HG03139 (cell line): ENCODE data around the gene STX1B.
A peak's percentile ranks its signal among the peaks of the same experiment; 100 is the strongest.

Experiments
- ATAC-seq: cut with Tn5 transposase; IDR thresholded peaks from one replicate; pipeline ENCODE4 v1.9.1; 2021; ENCODE audit not compliant: unreplicated experiment

The STX1B gene

DNA sequence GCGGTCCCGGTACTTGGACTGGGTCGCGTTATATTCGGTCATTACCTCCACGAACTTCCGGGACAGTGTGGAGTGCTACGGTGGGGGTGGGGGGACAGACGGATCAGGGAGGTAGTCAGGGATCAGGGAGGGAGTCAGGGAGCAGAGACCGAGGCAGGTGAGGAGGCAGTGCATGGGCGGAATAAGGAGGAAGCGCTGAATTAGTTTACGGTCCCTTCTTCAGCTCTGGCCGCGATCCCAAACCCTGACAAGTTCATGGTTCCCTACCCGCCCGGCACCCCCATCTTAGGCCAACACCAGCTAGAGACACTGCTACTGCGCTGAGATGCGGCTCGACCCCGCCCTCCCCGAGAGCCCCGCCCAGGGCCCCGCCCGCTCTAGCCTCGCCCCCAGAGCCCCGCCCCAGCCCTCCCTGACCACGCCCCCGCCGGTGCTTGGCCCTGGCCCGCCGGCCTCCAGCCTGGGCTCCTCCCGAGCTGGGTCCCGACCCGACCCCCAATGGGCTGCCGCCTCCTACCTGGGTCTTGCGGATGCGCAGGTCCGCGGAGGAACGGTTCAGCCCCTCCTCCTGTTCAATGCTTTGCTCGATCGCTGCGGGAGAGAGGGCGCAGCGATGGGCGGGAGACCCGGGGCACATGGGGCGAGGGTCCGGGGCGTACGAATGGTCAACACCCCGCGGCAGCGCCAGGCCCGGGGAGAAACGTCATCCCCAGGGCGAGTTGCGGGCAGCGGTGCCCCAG lies 13.3 kb downstream of the STX1B start:
- ATAC-seq = peak; percentile 79

GRCh38 chr16:30996324-30996984 lies 14.0 kb downstream of the STX1B start:
- no peak for ATAC-seq

DNA sequence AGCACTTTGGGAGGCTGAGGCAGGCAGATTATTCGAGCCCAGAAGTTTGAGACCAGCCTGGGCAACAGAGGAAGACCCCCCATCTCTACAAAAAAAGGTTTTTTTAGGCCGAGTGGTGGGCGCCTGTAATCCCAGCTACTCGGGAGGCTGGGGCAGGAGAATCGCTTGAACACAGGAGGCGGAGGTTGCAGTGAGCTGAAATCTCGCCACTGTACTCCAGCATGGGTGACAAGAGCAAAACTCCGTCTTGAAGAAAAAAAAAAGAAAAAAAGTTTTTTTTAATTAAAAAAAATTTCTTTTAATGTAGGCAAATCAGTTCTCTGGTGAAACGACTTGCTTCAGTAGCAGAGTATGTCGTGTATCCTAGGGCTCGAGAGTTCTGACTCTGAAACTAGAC lies 14.5 kb downstream of the STX1B start:
- ATAC-seq = no peak

GRCh38 chr16:30992931-30993816 lies 17.3 kb downstream of the STX1B start:
- no peak for ATAC-seq

DNA sequence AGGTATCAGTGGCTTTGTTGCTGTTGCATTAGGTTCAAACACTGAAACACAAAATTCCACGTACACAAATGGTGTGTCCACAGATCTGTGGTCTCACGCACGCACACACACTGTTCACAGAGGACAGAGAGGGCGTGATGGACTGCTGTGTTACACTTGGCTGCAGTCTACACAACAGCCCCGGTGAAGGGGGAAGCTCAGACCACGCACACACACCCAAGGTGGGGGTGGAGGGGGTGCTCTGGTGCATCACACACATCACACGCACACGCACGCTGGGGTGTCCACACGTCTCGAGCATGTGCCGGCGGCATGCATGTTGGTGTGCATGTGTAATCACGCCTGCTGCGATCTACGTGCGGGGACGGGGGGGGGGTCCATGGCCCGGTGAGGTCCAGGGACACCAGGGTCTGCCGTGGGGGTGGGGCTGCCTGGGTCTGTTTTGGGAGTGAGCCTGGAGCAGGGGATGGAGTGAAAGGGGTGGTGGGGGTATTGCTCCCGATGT lies 18.1 kb downstream of the STX1B start:
- no peak for ATAC-seq

- ATAC-seq = no peak
Measured at GRCh38 chr16:30991052-30991451, 19.4 kb downstream of the STX1B start.

GRCh38 chr16:30990105-30990504 lies 20.3 kb downstream of the STX1B start:
- no peak for ATAC-seq

DNA sequence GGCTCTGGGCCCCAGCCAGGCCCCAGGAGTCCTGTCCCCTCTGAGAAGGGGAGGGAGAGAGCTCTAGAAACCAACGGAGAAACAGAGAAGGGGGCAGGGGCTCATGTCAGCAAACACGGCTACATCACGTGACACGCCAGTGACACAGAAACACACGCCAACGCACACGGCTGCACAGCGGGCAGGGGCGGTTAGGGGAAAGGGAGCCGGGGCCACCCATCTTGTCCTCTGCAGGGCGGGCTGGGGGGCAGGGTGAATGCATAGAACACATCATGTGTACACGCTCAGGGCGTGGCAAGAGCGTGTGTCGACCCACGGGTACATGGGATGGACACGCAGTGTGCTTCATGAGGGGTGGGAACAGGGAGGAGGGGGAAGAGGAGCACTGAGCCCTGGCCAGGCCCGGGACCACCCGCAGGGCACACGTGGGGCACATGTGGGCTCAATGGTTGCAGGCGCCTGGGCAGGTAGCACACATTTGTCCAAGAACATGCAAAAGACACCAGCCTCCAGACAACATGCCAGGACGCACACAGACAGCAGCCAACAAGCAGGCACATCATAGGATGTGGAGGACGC lies 20.9 kb downstream of the STX1B start:
- no peak for ATAC-seq

GRCh38 chr16:30987581-30988190 lies 22.8 kb downstream of the STX1B start:
- ATAC-seq = no peak

DNA sequence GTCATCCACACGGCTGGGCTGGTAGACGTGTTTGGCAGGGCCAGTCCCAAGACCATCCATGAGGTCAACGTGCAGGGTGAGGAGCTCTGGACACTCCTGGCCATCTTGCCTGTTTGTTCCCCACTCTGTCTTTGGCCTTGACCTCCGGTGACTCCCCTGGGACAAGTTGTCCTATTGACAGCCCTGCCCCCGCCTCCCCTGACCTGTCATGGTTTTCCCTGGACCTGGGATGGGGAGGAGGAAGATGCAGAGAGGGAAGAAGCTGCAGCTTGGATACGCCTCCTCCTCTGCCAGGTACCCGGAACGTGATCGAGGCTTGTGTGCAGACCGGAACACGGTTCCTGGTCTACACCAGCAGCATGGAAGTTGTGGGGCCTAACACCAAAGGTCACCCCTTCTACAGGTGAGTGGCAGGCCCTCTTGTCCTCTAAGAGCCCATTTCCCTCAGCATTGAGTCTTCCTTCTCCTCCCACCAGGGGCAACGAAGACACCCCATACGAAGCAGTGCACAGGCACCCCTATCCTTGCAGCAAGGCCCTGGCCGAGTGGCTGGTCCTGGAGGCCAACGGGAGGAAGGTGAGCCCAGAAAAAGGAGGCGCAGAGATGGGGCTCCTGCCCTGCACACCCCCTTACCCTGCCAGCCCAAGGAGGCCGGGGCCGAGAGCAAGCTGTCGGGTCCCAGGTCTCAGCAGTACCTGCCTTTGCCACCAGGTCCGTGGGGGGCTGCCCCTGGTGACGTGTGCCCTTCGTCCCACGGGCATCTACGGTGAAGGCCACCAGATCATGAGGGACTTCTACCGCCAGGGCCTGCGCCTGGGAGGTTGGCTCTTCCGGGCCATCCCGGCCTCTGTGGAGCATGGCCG lies 24.1 kb downstream of the STX1B start:
- ATAC-seq = no peak

DNA sequence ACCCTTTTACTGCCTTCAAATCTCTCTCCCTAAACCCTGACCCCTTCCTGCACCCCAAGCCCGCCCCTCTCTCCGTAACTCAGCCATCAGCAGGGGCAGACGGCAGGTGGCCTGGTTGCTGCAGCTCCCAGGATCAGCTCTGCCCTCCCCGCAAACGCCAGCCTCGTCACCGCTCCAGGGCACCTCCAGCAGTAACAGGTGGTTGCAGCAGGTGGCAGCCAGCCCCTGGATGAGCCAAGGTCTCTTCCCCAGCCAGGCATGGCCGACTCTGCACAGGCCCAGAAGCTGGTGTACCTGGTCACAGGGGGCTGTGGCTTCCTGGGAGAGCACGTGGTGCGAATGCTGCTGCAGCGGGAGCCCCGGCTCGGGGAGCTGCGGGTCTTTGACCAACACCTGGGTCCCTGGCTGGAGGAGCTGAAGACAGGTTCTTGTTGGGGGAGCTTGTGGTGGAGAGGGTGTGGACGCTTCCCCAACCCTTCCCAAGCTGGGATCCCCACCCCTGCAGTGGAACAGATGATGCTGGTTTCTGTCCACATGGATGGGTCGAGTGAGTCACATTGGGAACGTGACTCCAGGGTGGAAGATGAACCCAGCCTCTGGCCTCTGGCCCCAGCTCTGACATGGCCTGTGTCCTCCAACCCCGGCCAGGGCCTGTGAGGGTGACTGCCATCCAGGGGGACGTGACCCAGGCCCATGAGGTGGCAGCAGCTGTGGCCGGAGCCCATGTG lies 24.9 kb downstream of the STX1B start:
- ATAC-seq = no peak

- ATAC-seq = no peak
Measured at GRCh38 chr16:30984669-30985400, 25.6 kb downstream of the STX1B start, which contains the start of gene HSD3B7. Gene HSD3B7, plus strand, starts transcription at chr16:30985207. Its CDS starts 452 bp downstream, at chr16:30985659.

DNA sequence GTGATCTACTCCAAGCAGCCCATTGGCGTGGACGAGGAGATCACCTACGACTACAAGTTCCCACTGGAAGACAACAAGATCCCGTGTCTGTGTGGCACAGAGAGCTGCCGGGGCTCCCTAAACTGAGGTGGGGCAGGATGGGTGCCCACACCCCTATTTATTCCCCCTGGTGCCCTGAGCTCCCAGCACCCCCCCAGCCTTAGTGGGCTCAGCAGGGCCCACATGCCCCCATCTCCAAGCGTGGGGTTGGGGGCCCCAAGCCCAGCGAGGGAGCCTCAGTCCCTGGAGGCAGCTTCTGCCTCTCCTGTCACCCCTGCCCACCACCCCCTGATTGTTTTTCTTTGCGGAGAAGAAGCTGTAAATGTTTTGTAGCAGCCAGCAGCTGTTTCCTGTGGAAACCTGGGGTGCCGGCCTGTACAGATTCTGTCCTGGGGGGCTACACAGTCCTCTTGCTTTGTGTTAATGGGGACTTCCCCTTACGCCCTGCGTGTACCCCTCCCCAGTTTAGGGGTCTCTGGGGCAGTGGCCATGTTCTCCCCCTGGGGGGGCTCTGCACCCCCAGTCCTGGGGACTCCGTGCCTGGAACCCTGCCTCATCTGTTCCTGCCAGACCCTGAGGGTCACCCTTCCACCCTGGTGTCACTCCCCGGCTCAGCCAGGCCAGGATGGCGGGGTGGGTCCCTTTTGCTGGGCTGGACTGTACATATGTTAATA lies 26.4 kb downstream of the STX1B start:
- ATAC-seq = no peak

- no peak for ATAC-seq
Measured at GRCh38 chr16:30983289-30983889, 27.0 kb downstream of the STX1B start.

- no peak for ATAC-seq
Measured at GRCh38 chr16:30982548-30983288, 27.7 kb downstream of the STX1B start.

DNA sequence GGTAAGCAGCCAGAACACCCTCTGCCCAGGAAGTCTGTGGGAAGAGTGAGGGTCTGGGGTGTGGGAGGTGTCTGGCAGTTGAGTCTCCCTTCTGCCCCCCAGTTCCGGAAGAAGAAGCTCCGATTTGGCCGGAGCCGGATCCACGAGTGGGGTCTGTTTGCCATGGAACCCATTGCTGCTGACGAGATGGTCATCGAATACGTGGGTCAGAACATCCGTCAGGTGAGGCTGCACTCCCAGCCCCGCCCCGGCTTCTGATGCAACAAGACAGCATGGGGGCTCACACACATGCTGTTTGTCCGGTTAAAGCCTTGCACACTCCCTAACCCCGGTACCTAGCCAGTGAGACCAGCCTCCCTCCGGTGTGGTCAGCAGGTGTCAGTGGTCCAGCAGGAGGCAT lies 29.5 kb downstream of the STX1B start:
- ATAC-seq = no peak

DNA sequence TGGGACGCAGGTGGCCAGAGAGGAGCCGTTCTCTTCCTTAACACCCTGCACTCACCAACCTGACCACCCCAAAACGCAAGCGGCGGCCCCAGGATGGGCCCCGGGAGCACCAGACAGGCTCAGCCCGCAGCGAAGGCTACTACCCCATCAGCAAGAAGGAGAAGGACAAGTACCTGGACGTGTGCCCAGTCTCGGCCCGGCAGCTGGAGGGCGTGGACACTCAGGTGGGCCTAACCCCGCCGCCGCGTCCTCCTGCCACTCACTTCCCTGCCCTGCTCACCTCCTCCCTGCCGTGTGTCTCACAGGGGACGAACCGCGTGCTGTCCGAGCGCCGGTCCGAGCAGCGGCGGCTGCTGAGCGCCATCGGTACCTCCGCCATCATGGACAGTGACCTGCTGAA lies 30.0 kb downstream of the STX1B start:
- ATAC-seq = no peak
